IMR-90 (cell line): ENCODE data around the gene PYY. TPM values are rescaled to one million over a fixed set of nuclear protein-coding genes. Genes with fewer than 3 reads are reported as not detected.

ENCODE experiments used
- ATAC-seq: fragments of 200-7000 bp; cut with Tn5 transposase; 2 replicates; pipeline ENCODE4 v1.9.1; 2020; ENCODE audit warnings: low read depth, mild to moderate bottlenecking, moderate library complexity
- BruUV-seq: library from RNA; stranded (reverse); fragments of 400-500 nt; replicated peaks from 2 replicates; lab custom pipeline; 2021; lab: Mats Ljungman, UMichigan
- CTCF ChIA-PET: fragments of 300-600 bp; formaldehyde crosslinking; extraction: SDS; loops from one replicate; lab custom pipeline; 2021; ENCODE audit warnings: antibody characterized with exemption; lab: Yijun Ruan, JAX
- POLR2A ChIA-PET: fragments of 300-600 bp; sonication (Branson Sonifier 250); formaldehyde crosslinking; loops from one replicate; lab custom pipeline; 2022; ENCODE audit warnings: antibody characterized with exemption; ENCODE audit not compliant: unreplicated experiment; lab: Charles Lee
- DNase-seq: peaks from one replicate; pipeline ENCODE4 v3.0.0; 2013
- H2AFZ ChIP-seq: replicated peaks from 2 replicates; pipeline ENCODE3; 2013; ENCODE audit warnings: low read length, mild to moderate bottlenecking; ENCODE audit not compliant: poor library complexity
- H2AK5ac ChIP-seq: 2 replicates; pipeline ENCODE4 v1.6.1; 2013; ENCODE audit warnings: low read depth, low read length, inconsistent platforms
- H2AK9ac ChIP-seq: replicated peaks from 2 replicates; pipeline ENCODE3; 2013; ENCODE audit warnings: mild to moderate bottlenecking, low read depth, low read length, moderate library complexity; ENCODE audit not compliant: poor library complexity
- H2BK120ac ChIP-seq: 2 replicates; pipeline ENCODE4 v1.6.1; 2013; ENCODE audit warnings: low read depth, low read length, inconsistent platforms
- H2BK15ac ChIP-seq: 3 replicates; pipeline ENCODE4 v1.6.1; 2013; ENCODE audit warnings: low read depth, low read length, inconsistent platforms
- H2BK20ac ChIP-seq: 2 replicates; pipeline ENCODE4 v1.6.1; 2013; ENCODE audit warnings: low read depth, mild to moderate bottlenecking, inconsistent platforms, low read length, moderate library complexity
- H2BK5ac ChIP-seq: 2 replicates; pipeline ENCODE4 v1.6.1; 2013; ENCODE audit warnings: mild to moderate bottlenecking, low read depth, low read length, inconsistent platforms; ENCODE audit not compliant: poor library complexity, severe bottlenecking
- H3K14ac ChIP-seq: replicated peaks from 2 replicates; pipeline ENCODE4 v1.6.1; 2013; ENCODE audit warnings: low read depth, low read length, inconsistent platforms
- H3K18ac ChIP-seq: 2 replicates; pipeline ENCODE4 v1.6.1; 2013; ENCODE audit warnings: low read depth, low read length, control low read depth
- H3K23ac ChIP-seq: 2 replicates; pipeline ENCODE4 v1.6.1; 2013; ENCODE audit warnings: low read depth, low read length, inconsistent platforms
- H3K27ac ChIP-seq: 2 replicates; pipeline ENCODE4 v1.5.1; 2013; ENCODE audit warnings: mild to moderate bottlenecking, control low read depth, low read length; ENCODE audit not compliant: insufficient read depth
- H3K27me3 ChIP-seq: 2 replicates; pipeline ENCODE4 v1.6.1; 2013; ENCODE audit warnings: low read length; ENCODE audit not compliant: control insufficient read depth, insufficient read depth
- H3K36me3 ChIP-seq: 2 replicates; pipeline ENCODE4 v1.6.1; 2013; ENCODE audit warnings: low read length, mixed read lengths; ENCODE audit not compliant: control insufficient read depth, insufficient read depth
- H3K4ac ChIP-seq: 2 replicates; pipeline ENCODE4 v1.6.1; 2013; ENCODE audit warnings: low read depth, low read length, inconsistent platforms
- H3K4me1 ChIP-seq: 2 replicates; pipeline ENCODE4 v1.6.1; 2013; ENCODE audit warnings: low read length, mixed read lengths; ENCODE audit not compliant: control insufficient read depth, insufficient read depth
- H3K4me2 ChIP-seq: 2 replicates; pipeline ENCODE4 v1.6.1; 2013; ENCODE audit warnings: low read depth, mild to moderate bottlenecking, control low read depth, low read length, moderate library complexity
- H3K4me3 ChIP-seq: 2 replicates; pipeline ENCODE4 v1.5.1; 2013; ENCODE audit warnings: low read depth, mild to moderate bottlenecking, control low read depth, low read length, moderate library complexity; ENCODE audit not compliant: insufficient read depth
- H3K56ac ChIP-seq: 2 replicates; pipeline ENCODE4 v1.6.1; 2013; ENCODE audit warnings: low read length, inconsistent platforms; ENCODE audit not compliant: insufficient read depth; ENCODE audit errors: extremely low read depth
- H3K79me1 ChIP-seq, 2 experiments: 2 replicates each; pipeline ENCODE4 v1.6.1; 2013; ENCODE audit warnings: low read length in 2 of 2, inconsistent platforms in 1 of 2, low read depth in 1 of 2
- H3K9ac ChIP-seq: 2 replicates; pipeline ENCODE4 v1.6.1; 2013; ENCODE audit warnings: low read depth, low read length, control low read depth
- H3K9me1 ChIP-seq: 2 replicates; pipeline ENCODE4 v1.6.1; 2013; ENCODE audit warnings: low read length, inconsistent platforms; ENCODE audit not compliant: insufficient read depth
- H3K9me3 ChIP-seq: 2 replicates; pipeline ENCODE4 v1.6.1; 2013; ENCODE audit warnings: low read length; ENCODE audit not compliant: control insufficient read depth, insufficient read depth
- H4K20me1 ChIP-seq: 2 replicates; pipeline ENCODE4 v1.6.1; 2013; ENCODE audit warnings: low read length, inconsistent platforms; ENCODE audit not compliant: insufficient read depth
- H4K5ac ChIP-seq: 2 replicates; pipeline ENCODE4 v1.6.1; 2013; ENCODE audit warnings: mild to moderate bottlenecking, low read depth, low read length, control low read depth
- H4K8ac ChIP-seq, 2 experiments: 2 replicates each; pipeline ENCODE4 v1.6.1; 2013; ENCODE audit warnings: low read depth in 2 of 2, low read length in 2 of 2, control low read depth in 1 of 2, inconsistent platforms in 1 of 2
- H4K91ac ChIP-seq: 2 replicates; pipeline ENCODE4 v1.6.1; 2013; ENCODE audit warnings: low read depth, low read length, inconsistent platforms; ENCODE audit not compliant: insufficient read depth
- MAFK ChIP-seq: IDR thresholded peaks from 2 replicates; pipeline ENCODE4 v1.6.1; 2012; ENCODE audit warnings: low read depth, low read length, improper control_type of control experiment
- MAZ ChIP-seq: IDR thresholded peaks from 2 replicates; pipeline ENCODE4 v1.6.1; 2012; ENCODE audit warnings: low read depth, mild to moderate bottlenecking, low read length, improper control_type of control experiment, moderate library complexity, borderline replicate concordance
- WGBS, 2 experiments: methylation state at CpG; one replicate each; pipeline versions ENCODE4 v1.1.5 to v1.1.7; 2013; ENCODE audit warnings: missing lambda C conversion rate in 2 of 2; ENCODE audit not compliant: insufficient read length in 1 of 2; ENCODE audit errors: extremely low coverage in 2 of 2; 5-methylcytosine and 5-hydroxymethylcytosine counted together
- dilution Hi-C: fragments of 300-500 bp; cut with HindIII; formaldehyde crosslinking; loops from one replicate; pipeline ENCODE4 v1.14.3; 2018; ENCODE audit warnings: low sequenced_read_pairs; ENCODE audit not compliant: unreplicated experiment
- in situ Hi-C: fragments of 300-500 bp; cut with MboI; formaldehyde crosslinking; loops from 3 replicates; pipeline ENCODE4 v1.14.3; 2019; ENCODE audit warnings: low sequenced_read_pairs, inconsistent platforms, mixed read lengths
- intact Hi-C: fragments of 100-400 bp; cut with micrococcal nuclease; formaldehyde crosslinking; loops from 2 replicates; pipeline ENCODE4 v1.10.0; 2022
- polyA plus RNA-seq, 3 experiments: library from polyadenylated mRNA; depleted of rRNA; stranded (reverse); fragments of >200 nt; gene quantifications; 2 replicates each; pipeline ENCODE4 v1.2.3, GENCODE V29; 2012; ENCODE audit warnings: low replicate concordance in 1 of 3
- total RNA-seq: library from RNA; depleted of rRNA; stranded (reverse); fragments of >200 nt; gene quantifications from 2 replicates; pipeline ENCODE4 v1.2.3, GENCODE V29; 2012

The PYY gene
- total and polyA plus RNA-seq, 2 of the 4 experiments (the other 2 are of a cell fraction): not detected

- Histone ChIP-seq H3K36me3 (no peaks in the 10 kb centered on the region), H3K4me2 (peak overlapping the region; percentile 68), H3K4me3 (peak overlapping the region; percentile 57), H3K56ac (no peak overlapping the region), H3K9me3 (no peaks in the 10 kb centered on the region), H2AFZ (peak overlapping the region; percentile 82), H3K27ac (no peak overlapping the region), H4K5ac (no peak overlapping the region), H3K4ac (no peak overlapping the region), H3K4me1 (peaks cover 6% of the 10 kb centered on the region), H2AK5ac (no peak overlapping the region), H4K20me1 (peaks cover 8% of the 10 kb centered on the region), H3K14ac (no peak overlapping the region), H3K9ac (no peak overlapping the region), H3K9me1 (0 out of 2 replicates have a peak, but pooled peaks cover 4% of the 10 kb centered on the region), H3K79me1 (no peaks in the 10 kb centered on the region), H3K23ac (no peak overlapping the region), H2BK5ac (no peak overlapping the region), H2BK15ac (no peak overlapping the region), H2AK9ac (peak overlapping the region; percentile 82), H4K91ac (no peak overlapping the region; the same call in 1 of the 2 replicates), H3K27me3 (peaks cover 7% of the 10 kb centered on the region; the same call in 1 of the 2 replicates), H2BK120ac (no peak overlapping the region), H3K18ac (no peak overlapping the region), H4K8ac (no peak overlapping the region), H2BK20ac (no peak overlapping the region)
- DNase-seq (peak; percentile 45), ATAC-seq (peak; percentile 42)
- in situ Hi-C loops (no loop called here), dilution Hi-C loops (no loop called here), intact Hi-C loops (no loop called here)
- 0% methylated on average over 14 of the region's 37 CpGs; no CpG with 5 or more reads in 1 of the 2 experiments for WGBS, 2 experiments
- ChIA-PET POLR2A (no interaction called here), CTCF (interaction anchor here (0.7 to 1.9 kb wide), 2 partner anchors 28 to 34 kb away, joined by 4 to 6 read pairs; no protein-coding TSS in a partner anchor)
- TF ChIP-seq MAZ: peak; percentile 25; the same call in 1 of the 2 replicates
- no peak for TF ChIP-seq MAFK
- BruUV-seq: no TSS peak
Observed at GRCh38 chr17:43905985-43906852, 47.5 kb downstream of the PYY start.
